Neuron (in vitro differentiated cells): Measurements from ENCODE around the gene FAM177A1.
"Not testable (repeated sequence)": the region's sequence is repeated elsewhere in the genome, so short reads cannot be mapped to it uniquely, and the experiment has no call there.

Experiments used
- H2AFZ ChIP-seq: one replicate; pipeline ENCODE4 v1.6.1; 2013; ENCODE audit warnings: low read depth, mild to moderate bottlenecking, inconsistent platforms, low read length, moderate library complexity
- H3K27me3 ChIP-seq: one replicate; pipeline ENCODE4 v1.6.1; 2013; ENCODE audit warnings: low read length; ENCODE audit not compliant: insufficient read depth
- H3K36me3 ChIP-seq: one replicate; pipeline ENCODE4 v1.6.1; 2013; ENCODE audit warnings: low read length; ENCODE audit not compliant: insufficient read depth
- H3K4me1 ChIP-seq: one replicate; pipeline ENCODE4 v1.6.1; 2013; ENCODE audit warnings: low read length; ENCODE audit not compliant: insufficient read depth
- H3K4me3 ChIP-seq: 2 replicates; pipeline ENCODE4 v1.5.1; 2013; ENCODE audit warnings: mild to moderate bottlenecking, low read length, moderate library complexity
- H3K9me3 ChIP-seq: one replicate; pipeline ENCODE4 v1.6.1; 2013; ENCODE audit warnings: low read length

The FAM177A1 gene

GRCh38 chr14:35043046-35043445, 3.0 kb upstream of the FAM177A1 start:
- Histone ChIP-seq H3K36me3 (peaks cover 1% of the 10 kb centered on the region), H3K9me3 (no peaks in the 10 kb centered on the region), H2AFZ (no peak overlapping the region), H3K4me1 (peaks cover 18% of the 10 kb centered on the region), H3K4me3 (no peak overlapping the region), H3K27me3 (no peaks in the 10 kb centered on the region)

DNA sequence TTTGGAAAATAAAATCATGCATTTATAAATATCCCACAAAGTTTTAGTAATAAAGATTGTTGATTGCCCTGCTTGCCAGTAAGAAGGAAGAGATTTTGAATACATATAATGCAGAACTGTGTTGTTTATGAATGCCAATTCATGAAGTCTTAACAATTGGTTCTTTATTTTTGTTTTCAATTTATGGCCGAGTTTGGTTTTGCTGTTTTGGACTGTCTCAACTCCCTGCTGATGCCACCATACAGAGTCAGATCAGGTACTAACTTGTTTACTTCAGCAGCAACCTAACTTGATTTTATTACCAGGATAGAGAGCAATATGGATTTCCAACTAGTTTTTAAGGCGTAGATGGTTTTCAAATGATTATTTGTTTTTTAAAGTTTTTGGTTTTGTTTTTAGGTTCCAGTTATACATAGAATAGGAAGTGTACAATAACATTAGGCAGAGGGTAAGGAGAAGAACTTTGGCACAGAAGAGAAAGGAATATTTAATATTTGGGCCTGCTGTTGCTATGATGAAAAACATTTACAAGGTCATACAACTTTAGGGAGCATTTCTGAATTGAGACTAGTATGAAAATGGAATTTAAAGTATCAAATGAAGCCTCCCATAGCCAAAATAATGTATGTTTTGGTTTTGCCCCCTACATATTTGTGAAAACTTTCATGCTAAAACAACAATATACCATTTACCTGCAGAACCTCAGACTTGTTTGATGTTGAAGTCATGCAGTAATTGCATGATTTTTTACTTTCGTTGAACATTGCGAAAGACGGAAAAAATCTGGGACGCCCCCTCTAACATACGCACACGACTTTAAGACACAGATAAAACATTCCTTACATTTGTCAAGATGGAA, 904 bp upstream of the FAM177A1 start:
- Histone ChIP-seq H3K27me3 (no peaks in the 10 kb centered on the region), H3K4me3 (peak overlapping the region; percentile 65), H3K36me3 (peaks cover 4% of the 10 kb centered on the region), H3K4me1 (peaks cover 18% of the 10 kb centered on the region), H3K9me3 (no peaks in the 10 kb centered on the region), H2AFZ (peak overlapping the region; percentile 45)

DNA sequence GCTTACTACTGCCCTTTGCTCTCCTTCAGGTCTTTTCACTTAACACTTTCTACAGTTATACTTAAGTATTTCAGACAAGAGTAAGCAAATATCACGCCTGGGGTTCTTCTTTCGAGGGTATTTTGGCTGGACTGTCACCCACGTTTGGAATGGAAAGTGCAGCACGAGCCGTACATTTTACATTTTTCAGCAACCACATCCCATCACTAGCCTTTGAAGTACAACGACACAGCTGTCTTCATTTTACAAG, 349 bp upstream of the FAM177A1 start:
- H3K4me3 ChIP-seq = peak overlapping the region; percentile 65
- peak overlapping the region; percentile 45 for H2AFZ ChIP-seq
- no peaks in the 10 kb centered on the region for H3K27me3 ChIP-seq
- H3K9me3 ChIP-seq = no peaks in the 10 kb centered on the region
- peaks cover 6% of the 10 kb centered on the region for H3K36me3 ChIP-seq
- H3K4me1 ChIP-seq = peaks cover 18% of the 10 kb centered on the region

GRCh38 chr14:35046751-35047536, 872 bp downstream of the FAM177A1 start:
- H3K4me1 ChIP-seq = peaks cover 18% of the 10 kb centered on the region
- no peaks in the 10 kb centered on the region for H3K27me3 ChIP-seq
- H2AFZ ChIP-seq = peak overlapping the region; percentile 73
- H3K4me3 ChIP-seq = peak overlapping the region; percentile 65
- peaks cover 9% of the 10 kb centered on the region for H3K36me3 ChIP-seq
- H3K9me3 ChIP-seq = no peaks in the 10 kb centered on the region

DNA sequence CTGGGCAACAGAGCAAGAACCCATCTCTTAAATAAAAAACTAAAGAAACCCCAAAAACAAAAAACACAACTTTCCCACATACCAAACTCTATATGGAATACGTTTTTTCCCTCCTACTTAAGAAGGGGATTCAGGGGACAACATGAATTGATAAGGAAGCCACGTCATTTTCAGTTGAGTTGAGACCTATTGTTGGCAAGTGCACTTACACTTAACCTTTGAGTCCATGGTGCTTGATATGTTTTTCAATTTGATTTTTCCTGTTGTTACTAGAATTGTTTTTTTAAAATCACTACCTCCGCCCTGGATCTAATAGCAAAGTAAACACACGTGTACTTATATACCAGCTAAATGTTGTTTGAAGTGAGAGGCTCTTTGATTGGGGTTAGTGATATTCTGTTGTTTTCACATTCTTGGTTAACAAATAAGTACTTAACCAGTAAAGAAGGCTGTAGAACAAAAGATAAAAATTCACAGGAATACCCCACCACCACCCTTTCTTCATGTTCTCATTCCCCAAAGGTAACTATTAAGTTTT, 2.0 kb downstream of the FAM177A1 start:
- H3K36me3 ChIP-seq = peaks cover 9% of the 10 kb centered on the region
- peak overlapping the region; percentile 7 for H3K4me3 ChIP-seq
- H3K27me3 ChIP-seq = no peaks in the 10 kb centered on the region
- peaks cover 18% of the 10 kb centered on the region for H3K4me1 ChIP-seq
- no peaks in the 10 kb centered on the region for H3K9me3 ChIP-seq
- H2AFZ ChIP-seq = no peak overlapping the region

DNA sequence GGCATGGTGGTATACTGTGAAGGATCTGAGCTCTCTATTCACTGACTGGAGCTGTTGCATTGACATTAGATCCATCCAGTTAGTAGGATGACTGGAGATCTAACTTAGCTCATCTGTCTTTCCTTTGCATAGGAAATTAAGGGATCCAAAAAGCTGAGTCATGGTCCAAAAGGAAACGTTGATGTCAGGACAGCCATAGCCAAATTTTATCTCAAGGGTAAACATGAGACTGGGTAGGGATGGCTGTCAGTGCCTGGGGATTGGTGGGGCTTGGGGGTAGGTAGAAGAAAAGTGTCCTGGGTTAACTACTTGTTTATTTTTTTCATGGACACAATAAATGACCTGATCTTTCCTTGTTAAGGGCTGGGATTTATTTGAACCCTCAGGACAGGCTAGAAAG, 4.6 kb downstream of the FAM177A1 start:
- Histone ChIP-seq H3K4me1 (peaks cover 10% of the 10 kb centered on the region), H2AFZ (no peak overlapping the region), H3K4me3 (no peak overlapping the region), H3K27me3 (no peaks in the 10 kb centered on the region), H3K36me3 (peaks cover 16% of the 10 kb centered on the region), H3K9me3 (no peaks in the 10 kb centered on the region)

DNA sequence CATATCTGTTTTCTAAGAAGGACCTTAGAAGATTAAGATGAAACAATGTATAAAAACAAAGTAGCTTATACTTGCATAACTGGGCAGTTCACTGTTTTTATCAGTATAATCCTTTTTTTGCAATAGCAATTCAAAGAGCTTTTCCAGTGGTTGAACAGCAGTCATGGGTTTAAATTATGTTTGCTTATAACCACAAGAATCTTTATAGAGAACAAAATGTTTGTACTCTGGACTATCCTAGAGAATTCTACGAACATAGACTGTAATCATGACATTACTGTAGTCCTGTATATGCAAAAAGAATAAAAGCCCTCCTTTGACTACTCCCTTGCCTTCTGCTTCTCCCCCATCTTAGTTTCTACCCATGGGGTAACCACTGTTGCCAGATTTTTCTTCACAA, 5.7 kb downstream of the FAM177A1 start:
- Histone ChIP-seq H3K4me3 (no peak overlapping the region), H3K4me1 (peaks cover 9% of the 10 kb centered on the region), H3K9me3 (no peaks in the 10 kb centered on the region), H2AFZ (no peak overlapping the region), H3K36me3 (peaks cover 16% of the 10 kb centered on the region), H3K27me3 (no peaks in the 10 kb centered on the region)

GRCh38 chr14:35052637-35053036, 6.6 kb downstream of the FAM177A1 start:
- Histone ChIP-seq H3K36me3 (peaks cover 19% of the 10 kb centered on the region), H3K4me3 (no peak overlapping the region), H3K27me3 (no peaks in the 10 kb centered on the region), H2AFZ (no peak overlapping the region), H3K4me1 (peaks cover 4% of the 10 kb centered on the region), H3K9me3 (no peaks in the 10 kb centered on the region)

DNA sequence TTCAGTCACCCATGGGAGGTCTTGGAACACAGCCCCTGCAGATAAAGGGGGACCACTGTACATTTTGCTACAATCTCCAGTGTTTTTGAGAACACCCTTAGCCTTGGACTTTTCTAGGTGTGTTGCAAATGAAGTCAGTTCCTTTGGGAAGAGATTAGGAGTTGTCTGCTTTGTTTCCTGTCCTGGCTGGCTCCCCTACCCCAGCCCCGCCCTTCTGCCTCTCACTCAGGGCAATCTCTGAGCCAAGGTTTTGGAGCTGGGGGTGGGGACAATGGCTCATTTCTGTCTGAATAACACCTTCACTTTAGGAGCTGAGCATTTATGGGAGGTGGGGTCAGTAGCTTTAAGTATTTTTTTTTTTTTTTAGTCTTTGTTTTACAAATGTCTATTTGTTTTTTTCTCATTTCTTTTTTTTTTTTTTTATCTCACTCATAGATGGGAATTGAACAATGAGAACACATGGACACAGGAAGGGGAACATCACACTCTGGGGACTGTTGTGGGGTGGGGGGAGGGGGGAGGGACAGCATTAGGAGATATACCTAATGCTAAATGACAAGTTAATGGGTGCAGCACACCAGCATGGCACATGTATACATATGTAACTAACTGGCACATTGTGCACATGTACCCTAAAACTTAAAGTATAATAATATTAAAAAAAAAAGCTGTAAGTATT, 15.2 kb downstream of the FAM177A1 start:
- H3K4me3 ChIP-seq, H3K27me3 ChIP-seq, H2AFZ ChIP-seq, H3K9me3 ChIP-seq, H3K4me1 ChIP-seq: not testable (repeated sequence)
- peaks cover 27% of the 10 kb centered on the region for H3K36me3 ChIP-seq

DNA sequence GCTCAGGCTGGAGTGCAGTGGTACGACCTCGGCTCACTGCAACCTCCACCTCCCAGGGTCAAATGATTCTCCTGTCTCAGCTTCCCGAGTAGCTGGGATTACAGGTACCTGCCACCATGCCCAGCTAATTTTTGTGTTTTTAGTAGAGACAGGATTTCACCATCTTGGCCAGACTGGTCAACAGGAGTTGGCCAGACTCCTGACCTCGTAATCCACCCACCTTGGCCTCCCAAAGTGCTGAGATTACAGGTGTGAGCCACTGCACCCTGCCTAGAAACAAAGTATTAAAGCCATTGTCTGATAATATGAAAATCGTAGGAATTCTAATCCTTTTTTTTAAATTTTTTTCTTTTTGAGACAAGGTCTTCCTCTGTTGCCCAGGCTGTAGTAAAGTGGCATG, 19.7 kb downstream of the FAM177A1 start:
- H3K4me1 ChIP-seq, H3K27me3 ChIP-seq, H2AFZ ChIP-seq, H3K9me3 ChIP-seq, H3K4me3 ChIP-seq: not testable (repeated sequence)
- H3K36me3 ChIP-seq = peaks cover 20% of the 10 kb centered on the region

DNA sequence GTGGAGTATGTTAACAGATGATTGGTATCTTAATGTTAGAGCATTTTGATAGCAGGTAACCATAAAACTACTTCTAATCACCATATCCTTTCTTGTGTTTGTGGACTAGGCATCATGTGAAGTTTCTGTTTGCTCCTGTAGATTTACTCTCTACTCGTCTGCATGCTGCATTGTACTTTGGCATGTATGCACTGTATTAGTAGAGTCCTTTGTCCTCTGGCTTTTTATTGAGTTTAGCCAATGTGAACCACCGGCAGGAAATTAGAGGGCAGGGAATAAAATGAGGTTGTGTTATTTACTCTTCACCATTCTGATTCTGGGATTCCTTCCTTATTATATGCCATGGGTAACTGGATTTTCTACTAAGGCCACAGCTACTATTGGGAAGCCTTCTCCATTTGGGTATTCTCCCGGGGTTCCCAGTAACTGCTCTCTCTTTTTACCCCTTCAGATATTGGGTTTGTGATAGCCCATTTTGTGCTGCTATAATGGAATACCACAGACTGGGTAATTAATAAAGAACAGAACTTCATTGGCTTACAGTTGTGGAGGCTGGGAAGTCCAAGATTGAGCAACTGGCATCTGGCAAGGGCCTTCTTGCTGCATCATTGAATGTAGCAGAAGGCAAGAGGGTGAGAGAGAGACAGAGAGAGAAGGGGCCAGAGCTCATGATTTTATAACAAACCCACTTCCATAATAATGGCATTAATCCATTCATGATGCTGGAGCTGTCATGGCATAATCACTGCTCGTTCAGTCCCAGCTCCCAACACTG, 22.4 kb downstream of the FAM177A1 start:
- Histone ChIP-seq H3K4me3 (no peak overlapping the region), H3K4me1 (no peaks in the 10 kb centered on the region), H3K9me3 (peaks cover 5% of the 10 kb centered on the region), H3K27me3 (no peaks in the 10 kb centered on the region), H2AFZ (no peak overlapping the region), H3K36me3 (peaks cover 25% of the 10 kb centered on the region)

- Histone ChIP-seq H2AFZ (no peak overlapping the region), H3K36me3 (peaks cover 38% of the 10 kb centered on the region), H3K4me3 (no peak overlapping the region), H3K4me1 (no peaks in the 10 kb centered on the region), H3K27me3 (no peaks in the 10 kb centered on the region), H3K9me3 (peaks cover 8% of the 10 kb centered on the region)
Measured at GRCh38 chr14:35072226-35072625, 26.2 kb downstream of the FAM177A1 start.
